NCI-H2029 treated with DMSO at 0.1 percent for 48 hours (cell line): ENCODE results near the gene VWC2.

Experiments
- DNase-seq: peaks from one replicate; lab custom pipeline; 2025; lab: John Stamatoyannopoulos, UW

The VWC2 gene

GRCh38 chr7:49783446-49783845 lies 10.0 kb downstream of the VWC2 start:
- DNase-seq: no peak

GRCh38 chr7:49787980-49788379 lies 14.5 kb downstream of the VWC2 start:
- no peak for DNase-seq

- no peak for DNase-seq
Measured at GRCh38 chr7:49788455-49789059, 15.1 kb downstream of the VWC2 start.

- DNase-seq: no peak
Measured at GRCh38 chr7:49789736-49790135, 16.3 kb downstream of the VWC2 start.

- DNase-seq: no peak
Measured at GRCh38 chr7:49790209-49790608, 16.8 kb downstream of the VWC2 start.

- DNase-seq: no peak
Measured at GRCh38 chr7:49791088-49791741, 17.8 kb downstream of the VWC2 start.

- DNase-seq: no peak
Measured at GRCh38 chr7:49797987-49798660, 24.7 kb downstream of the VWC2 start.

GRCh38 chr7:49800031-49800430 lies 26.6 kb downstream of the VWC2 start:
- no peak for DNase-seq

- no peak for DNase-seq
Measured at GRCh38 chr7:49802600-49802999, 29.2 kb downstream of the VWC2 start.

GRCh38 chr7:49803812-49804211 lies 30.4 kb downstream of the VWC2 start:
- DNase-seq: no peak

GRCh38 chr7:49805371-49806007 lies 32.1 kb downstream of the VWC2 start:
- no peak for DNase-seq

- DNase-seq: no peak
Measured at GRCh38 chr7:49812534-49812933, 39.1 kb downstream of the VWC2 start.

GRCh38 chr7:49817279-49817678 lies 43.8 kb downstream of the VWC2 start:
- DNase-seq: no peak

GRCh38 chr7:49821181-49821580 lies 47.7 kb downstream of the VWC2 start:
- no peak for DNase-seq

- DNase-seq: no peak
Measured at GRCh38 chr7:49822856-49823255, 49.4 kb downstream of the VWC2 start.

- no peak for DNase-seq
Measured at GRCh38 chr7:49823566-49823965, 50.1 kb downstream of the VWC2 start.

- DNase-seq: no peak
Measured at GRCh38 chr7:49839863-49840645, 66.6 kb downstream of the VWC2 start.

- no peak for DNase-seq
Measured at GRCh38 chr7:49840751-49841405, 67.4 kb downstream of the VWC2 start.

GRCh38 chr7:49845626-49846025 lies 72.2 kb downstream of the VWC2 start:
- DNase-seq: no peak

- DNase-seq: no peak
Measured at GRCh38 chr7:49848211-49848841, 74.9 kb downstream of the VWC2 start.

- no peak for DNase-seq
Measured at GRCh38 chr7:49850921-49851613, 77.6 kb downstream of the VWC2 start.
